Measurements from ENCODE around the gene TBC1D1. TPM values are rescaled to one million over a fixed set of nuclear protein-coding genes. Genes with fewer than 3 reads are reported as not detected.

TBC1D1 gene
- total and polyA plus RNA-seq, 2 of the 8 experiments (the other 6 are each of a cell fraction or from before 2014, with no cell fraction given) = 96.9 to 162 TPM

DNA sequence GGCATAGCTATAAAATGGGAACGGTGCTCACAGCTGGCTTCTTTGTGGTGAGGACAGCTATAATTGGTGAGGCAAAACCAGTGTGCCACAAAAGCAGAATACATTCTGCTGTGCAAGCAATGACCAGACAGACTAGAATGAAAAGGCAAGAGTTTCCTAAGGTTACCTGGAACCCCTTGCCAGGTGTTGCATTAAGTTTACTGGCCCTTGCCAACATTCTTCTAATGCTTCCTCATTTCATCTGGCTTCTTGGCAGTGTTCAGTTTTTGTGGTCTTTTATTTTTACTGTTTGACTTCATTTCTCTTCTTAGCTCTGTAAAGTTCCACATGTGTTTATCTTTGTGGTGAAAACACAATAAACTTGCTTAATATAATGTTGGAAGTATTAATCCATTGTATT, 200.8 kb downstream of the TBC1D1 start (continued):
- TF ChIP-seq, protein P1, sequence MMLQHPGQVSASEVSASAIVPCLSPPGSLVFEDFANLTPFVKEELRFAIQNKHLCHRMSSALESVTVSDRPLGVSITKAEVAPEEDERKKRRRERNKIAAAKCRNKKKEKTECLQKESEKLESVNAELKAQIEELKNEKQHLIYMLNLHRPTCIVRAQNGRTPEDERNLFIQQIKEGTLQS (IDR thresholded peaks at IDR 0.05; ENCODE audit: insufficient read depth, low read depth, low read length) = no peak
- TF ChIP-seq TCF12 (IDR thresholded peaks at IDR 0.05; ENCODE audit: low read depth, low read length) = no peak
- TF ChIP-seq HDAC2 (IDR thresholded peaks at IDR 0.05; ENCODE audit: borderline replicate concordance in 1 of 2, low read depth in 2 of 2, low read length in 2 of 2) = no peak
- no peak for TF ChIP-seq RXRA (IDR thresholded peaks at IDR 0.05; ENCODE audit: insufficient read depth, low read depth, low read length)
- no peak for TF ChIP-seq SIN3A (conservative IDR thresholded peaks at IDR 0.05 in 1 of 2, IDR thresholded peaks at IDR 0.05 in 1 of 2; ENCODE audit: low read depth in 1 of 2, low read length in 2 of 2)
- no peak for TF ChIP-seq RAD21 (IDR thresholded peaks at IDR 0.05 in 1 of 2, conservative IDR thresholded peaks at IDR 0.05 in 1 of 2; ENCODE audit: low read depth in 2 of 2, low read length in 2 of 2)
- TF ChIP-seq PHF8 (conservative IDR thresholded peaks at IDR 0.05; ENCODE audit: low read depth, low read length) = no peak
- TF ChIP-seq JUN (IDR thresholded peaks at IDR 0.05; ENCODE audit: low read depth, low read length) = no peak
